HG02763 (cell line): ENCODE results near the gene CATSPER3.

ENCODE experiments used
- ATAC-seq: cut with Tn5 transposase; IDR thresholded peaks from one replicate; pipeline ENCODE4 v1.9.1; 2021; ENCODE audit warnings: mild to moderate bottlenecking, moderate library complexity; ENCODE audit not compliant: unreplicated experiment

Gene CATSPER3

GRCh38 chr5:134967607-134968006 lies at the start of gene CATSPER3:
Gene CATSPER3, plus strand, starts transcription at chr5:134967907. Its CDS starts 85 bp downstream, at chr5:134967992.
- no peak for ATAC-seq

- no peak for ATAC-seq
Observed at GRCh38 chr5:134918861-134919260, 48.8 kb upstream of the CATSPER3 start.

GRCh38 chr5:134920848-134921575 lies 46.7 kb upstream of the CATSPER3 start:
- ATAC-seq: no peak

- ATAC-seq: no peak
Observed at GRCh38 chr5:134932508-134932907, 35.2 kb upstream of the CATSPER3 start.

- ATAC-seq: no peak
Observed at GRCh38 chr5:134934202-134934601, 33.5 kb upstream of the CATSPER3 start.

- ATAC-seq: no peak
Observed at GRCh38 chr5:134935711-134936602, 31.8 kb upstream of the CATSPER3 start.

- ATAC-seq: no peak
Observed at GRCh38 chr5:134937526-134937925, 30.2 kb upstream of the CATSPER3 start.

- ATAC-seq: no peak
Observed at GRCh38 chr5:134938030-134938429, 29.7 kb upstream of the CATSPER3 start.

GRCh38 chr5:134939500-134939899 lies 28.2 kb upstream of the CATSPER3 start:
- ATAC-seq: no peak

- ATAC-seq: no peak
Observed at GRCh38 chr5:134943547-134943946, 24.2 kb upstream of the CATSPER3 start.

GRCh38 chr5:134944630-134945029 lies 23.1 kb upstream of the CATSPER3 start:
- no peak for ATAC-seq

- ATAC-seq: no peak
Observed at GRCh38 chr5:134945041-134945440, 22.7 kb upstream of the CATSPER3 start.

GRCh38 chr5:134948911-134949310 lies 18.8 kb upstream of the CATSPER3 start:
- no peak for ATAC-seq

GRCh38 chr5:134949316-134949715 lies 18.4 kb upstream of the CATSPER3 start:
- no peak for ATAC-seq

GRCh38 chr5:134957920-134958608 lies 9.6 kb upstream of the CATSPER3 start:
- no peak for ATAC-seq

- ATAC-seq: no peak
Observed at GRCh38 chr5:134958755-134959154, 9.0 kb upstream of the CATSPER3 start.

GRCh38 chr5:134963098-134963497 lies 4.6 kb upstream of the CATSPER3 start:
- no peak for ATAC-seq

GRCh38 chr5:134964359-134965270 lies 3.1 kb upstream of the CATSPER3 start:
- ATAC-seq: no peak

GRCh38 chr5:134965271-134965825 lies 2.4 kb upstream of the CATSPER3 start:
- no peak for ATAC-seq

GRCh38 chr5:134968055-134968454 lies 348 bp downstream of the CATSPER3 start:
- ATAC-seq: no peak
